ENCODE results near the gene GRAMD2A.

- TF ChIP-seq ZBTB17 (tag by site-specific recombination; IDR thresholded peaks at IDR 0.05) (no peak), ZNF571 (tag by site-specific recombination; IDR thresholded peaks at IDR 0.05) (no peak), TRIM28 (IDR thresholded peaks at IDR 0.05; ENCODE audit: borderline replicate concordance, low read length) (no peak)
These were observed 36.0 kb downstream of the GRAMD2A start for GRCh38 chr15:72161361-72162132.

All from HEK293 (cell line).